Colon (tissue), 2 donors: ENCODE data around the gene FAM216A.
A peak's percentile ranks its signal among the peaks of the same experiment; 100 is the strongest.
"Not testable (repeated sequence)": the region's sequence is repeated elsewhere in the genome, so short reads cannot be mapped to it uniquely, and the experiment has no call there.

Source experiments
- FAIRE-seq: peaks from 2 replicates; lab custom pipeline; 2012; peaks lifted over from hg19 to GRCh38; lab: Jason Lieb, UNC
- donor health status: control.
- donor health status: control.

The FAM216A gene

GRCh38 chr12:110501399-110501751, 32.7 kb downstream of the FAM216A start:
- FAIRE-seq: no peak

- no peak for FAIRE-seq
Observed at GRCh38 chr12:110501752-110502738, 33.4 kb downstream of the FAM216A start, which contains the start of the genes RAD9B and VPS29. RAD9B (plus strand) TSS chr12:110502331; CDS start chr12:110502338, 7 bp downstream. VPS29 (minus strand) TSS chr12:110502111; CDS start chr12:110502051, 60 bp downstream.

DNA sequence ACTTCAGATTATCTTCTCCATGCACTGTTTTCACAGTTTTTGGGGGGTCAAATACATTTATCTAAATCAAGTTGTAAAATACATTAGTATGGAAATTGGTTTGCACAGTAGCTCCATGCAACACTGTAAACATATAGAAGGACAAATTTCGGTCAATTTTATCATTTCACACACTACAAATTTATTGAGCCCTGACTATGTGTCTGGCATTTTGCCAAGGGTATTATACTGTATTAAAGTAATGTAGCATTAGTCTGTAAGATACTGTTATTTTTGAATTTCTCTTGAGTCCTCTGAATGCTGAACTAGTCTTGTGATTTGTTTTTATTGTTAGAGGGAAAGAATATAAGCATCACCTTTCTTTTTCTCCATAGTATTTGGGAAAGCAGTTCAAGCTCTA, 34.8 kb downstream of the FAM216A start:
- FAIRE-seq: no peak

DNA sequence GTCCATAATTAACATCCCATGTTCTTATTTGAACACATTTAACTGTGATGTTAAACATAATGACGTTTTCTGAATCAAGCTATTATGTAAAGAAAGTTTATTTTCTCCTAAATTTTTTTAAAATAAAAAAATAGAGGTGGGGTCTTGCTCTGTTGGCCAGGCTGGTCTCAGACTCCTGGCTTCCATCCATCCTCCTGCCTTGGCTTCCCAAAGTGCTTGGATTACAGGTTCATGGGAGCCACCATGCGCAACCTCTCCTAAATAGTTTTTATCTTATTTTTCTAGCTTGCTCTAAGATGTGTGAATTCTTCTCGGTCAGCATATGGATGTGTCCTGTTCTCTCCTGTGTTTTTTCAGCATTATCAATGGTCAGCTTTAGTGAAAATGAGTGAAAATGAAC, 36.7 kb downstream of the FAM216A start:
- no peak for FAIRE-seq

DNA sequence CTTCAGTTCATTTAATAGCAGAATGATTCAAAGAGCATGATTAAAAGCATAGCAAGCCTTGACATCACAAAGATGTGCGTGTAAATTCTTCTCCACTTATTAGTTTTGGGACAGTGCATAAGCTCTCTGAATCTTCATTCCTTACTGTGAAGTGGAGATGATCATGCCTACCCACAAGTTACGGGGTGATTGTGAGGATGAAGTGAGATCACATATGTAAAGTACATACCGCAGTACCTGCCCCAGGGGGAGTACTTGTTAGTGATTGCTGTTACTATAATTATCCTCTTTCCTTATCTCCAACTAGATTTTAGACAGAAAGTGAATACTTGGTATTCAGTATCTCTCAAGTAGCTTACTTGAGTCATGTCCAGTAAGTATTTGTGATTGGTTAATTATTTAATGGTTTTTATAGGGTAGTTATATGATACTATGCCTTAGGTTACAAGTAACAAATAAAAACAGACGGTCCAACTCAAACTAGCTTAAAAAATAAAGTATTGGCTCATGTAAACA, 39.5 kb downstream of the FAM216A start:
- FAIRE-seq: no peak

GRCh38 chr12:110513842-110514241, 45.2 kb downstream of the FAM216A start:
- no peak for FAIRE-seq

GRCh38 chr12:110514363-110514762, 45.7 kb downstream of the FAM216A start:
- no peak for FAIRE-seq

- no peak for FAIRE-seq
Observed at GRCh38 chr12:110516995-110517394, 48.4 kb downstream of the FAM216A start.

GRCh38 chr12:110518014-110518413, 49.4 kb downstream of the FAM216A start:
- FAIRE-seq: not testable (repeated sequence)

GRCh38 chr12:110520876-110521712, 52.4 kb downstream of the FAM216A start:
- not testable (repeated sequence) for FAIRE-seq

DNA sequence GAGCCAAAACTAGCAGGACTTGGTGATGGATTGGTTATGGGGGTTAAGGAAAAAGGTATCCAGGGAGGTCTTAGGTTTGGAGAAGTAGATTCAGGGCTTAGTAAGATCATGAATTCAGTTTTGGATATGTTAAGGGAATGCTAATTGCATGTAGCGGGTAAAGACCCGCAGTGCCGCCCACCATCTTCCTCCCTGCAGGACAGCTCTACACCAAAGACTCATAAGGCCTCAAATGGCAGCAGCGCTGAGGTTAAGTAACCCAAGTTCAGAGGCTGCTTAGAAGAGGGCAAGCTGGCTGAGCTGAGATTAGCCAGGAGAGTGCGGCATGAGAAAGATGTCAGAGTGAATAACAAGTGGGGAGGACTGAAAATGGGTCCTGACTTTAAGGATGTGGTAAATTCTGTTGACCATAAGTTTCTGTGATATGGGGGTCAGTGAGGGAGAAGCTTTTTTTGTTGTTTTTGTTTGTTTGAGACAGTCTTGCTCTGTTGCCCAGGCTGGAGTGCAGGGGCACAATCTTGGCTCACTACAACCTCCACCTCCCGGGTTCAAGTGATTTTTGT, 59.7 kb downstream of the FAM216A start:
- FAIRE-seq: no peak

GRCh38 chr12:110530511-110530910, 61.9 kb downstream of the FAM216A start:
- no peak for FAIRE-seq

DNA sequence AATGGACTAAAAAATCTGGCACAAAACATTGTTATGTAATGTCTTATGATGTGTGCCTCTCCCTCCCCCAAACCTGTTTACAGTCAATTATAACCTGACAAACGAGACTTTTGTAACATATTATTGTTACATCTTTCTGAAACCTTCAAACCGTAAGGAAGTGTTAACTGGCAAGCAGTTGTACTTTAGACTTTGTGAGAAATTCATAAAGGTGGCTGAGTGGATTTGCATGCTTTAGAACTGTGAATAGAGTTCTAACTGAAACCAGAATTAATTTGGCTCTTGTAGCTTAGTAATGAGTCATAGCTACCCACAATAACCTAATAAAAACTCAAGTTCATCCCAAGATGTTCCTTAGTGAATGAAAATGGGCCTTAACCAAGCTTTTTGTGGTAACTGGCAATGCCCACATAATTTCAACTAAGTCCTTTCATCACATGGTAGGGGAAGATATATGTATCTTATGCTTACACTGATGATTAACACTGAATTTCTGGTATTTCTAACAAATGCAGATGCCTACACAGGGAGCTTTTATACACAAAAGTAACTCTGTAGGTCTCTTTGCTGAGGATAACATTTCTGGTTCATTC, 63.2 kb downstream of the FAM216A start:
- no peak for FAIRE-seq

DNA sequence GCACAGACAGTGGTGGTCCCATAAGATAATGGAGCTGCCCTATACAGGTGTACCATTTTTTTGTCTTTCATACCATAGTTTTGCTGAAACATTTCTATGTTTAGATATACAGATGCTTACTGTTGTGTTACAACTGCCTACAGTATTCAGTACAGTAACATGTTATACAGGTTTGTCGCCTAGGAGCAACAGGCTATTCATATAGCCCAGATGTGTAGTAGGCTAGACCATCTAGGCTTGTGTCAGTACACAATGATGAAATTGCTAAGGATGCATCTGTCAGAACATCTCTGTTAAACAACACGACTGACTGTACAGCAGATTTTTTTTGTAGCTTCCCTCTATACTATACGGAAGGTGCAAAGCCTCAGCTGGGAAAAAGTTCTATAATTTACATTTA, 64.0 kb downstream of the FAM216A start:
- FAIRE-seq: no peak

DNA sequence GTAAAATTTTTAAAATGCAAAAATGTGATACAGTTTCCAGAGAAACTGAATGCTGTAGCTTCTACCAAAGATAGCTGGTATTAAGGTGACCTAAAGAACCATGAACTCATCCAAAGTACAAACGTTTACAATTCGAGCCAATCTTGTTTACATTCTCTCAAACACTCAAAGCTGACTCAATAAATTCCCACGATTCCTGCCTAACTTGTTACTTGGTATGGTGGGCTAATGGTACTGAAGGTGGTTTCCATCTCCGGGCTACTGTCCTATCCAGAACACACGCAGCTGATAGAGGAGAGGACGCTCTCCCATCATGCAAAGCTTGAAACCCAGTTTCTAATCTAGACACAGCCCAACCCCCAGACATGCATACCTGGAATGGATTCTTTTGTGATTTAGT, 65.0 kb downstream of the FAM216A start:
- no peak for FAIRE-seq

DNA sequence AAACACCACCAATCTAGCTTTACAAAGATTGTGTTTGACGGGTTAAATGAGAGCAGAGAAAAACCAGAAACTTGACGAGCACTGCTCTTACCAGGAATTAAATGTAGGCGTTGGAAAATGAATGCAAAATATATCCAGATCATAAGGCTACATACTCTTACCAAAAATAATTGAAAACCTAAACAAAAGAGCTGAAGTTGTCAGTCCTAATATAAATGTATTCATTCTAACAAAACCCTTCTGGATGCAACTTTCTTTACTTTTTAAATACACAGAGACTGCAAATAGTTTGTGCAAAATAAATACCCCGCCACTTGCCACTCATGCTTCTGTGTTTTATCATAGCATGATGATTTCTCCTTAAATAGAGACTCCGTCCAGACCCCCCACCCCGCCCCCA, 66.2 kb downstream of the FAM216A start:
- peak; percentile 5 for FAIRE-seq

GRCh38 chr12:110536834-110537604, 68.4 kb downstream of the FAM216A start:
- no peak for FAIRE-seq

DNA sequence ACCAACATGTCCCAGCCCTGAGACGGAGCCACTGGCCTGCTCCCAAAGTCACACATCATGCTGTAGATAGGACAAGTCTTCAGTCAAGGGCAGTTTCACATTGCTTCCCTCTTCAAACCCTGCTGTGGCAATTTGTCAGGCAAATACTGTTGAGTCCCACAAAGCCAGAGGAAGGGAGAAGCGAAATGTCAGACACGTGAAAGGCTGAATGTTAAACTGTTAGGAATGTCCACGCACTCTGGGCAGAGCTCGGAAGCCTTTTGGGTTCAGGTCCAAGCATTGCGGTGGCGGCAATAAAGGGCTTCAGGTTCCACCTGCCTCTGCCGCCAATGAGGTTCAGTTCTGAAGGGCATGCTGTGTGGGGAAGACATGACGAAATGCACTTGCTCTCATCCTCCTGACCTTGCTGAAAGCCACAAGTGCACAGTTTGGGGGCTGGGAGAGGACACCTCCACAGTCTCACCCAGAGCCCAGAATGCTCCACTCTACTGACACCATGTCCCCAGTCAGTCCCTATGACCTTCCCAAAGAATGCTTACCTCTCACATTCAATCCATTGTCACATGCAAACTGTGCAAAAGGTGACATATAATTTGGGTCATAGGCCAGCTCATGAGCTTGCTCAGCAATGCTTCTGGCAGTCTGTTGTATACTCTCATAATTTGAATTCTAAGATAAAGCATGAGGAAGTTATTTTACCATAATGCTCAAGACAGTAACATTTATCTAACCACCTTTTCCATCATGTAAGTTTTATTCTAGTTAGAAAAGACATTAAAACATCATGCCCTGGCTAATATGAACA, 69.2 kb downstream of the FAM216A start:
- no peak for FAIRE-seq

DNA sequence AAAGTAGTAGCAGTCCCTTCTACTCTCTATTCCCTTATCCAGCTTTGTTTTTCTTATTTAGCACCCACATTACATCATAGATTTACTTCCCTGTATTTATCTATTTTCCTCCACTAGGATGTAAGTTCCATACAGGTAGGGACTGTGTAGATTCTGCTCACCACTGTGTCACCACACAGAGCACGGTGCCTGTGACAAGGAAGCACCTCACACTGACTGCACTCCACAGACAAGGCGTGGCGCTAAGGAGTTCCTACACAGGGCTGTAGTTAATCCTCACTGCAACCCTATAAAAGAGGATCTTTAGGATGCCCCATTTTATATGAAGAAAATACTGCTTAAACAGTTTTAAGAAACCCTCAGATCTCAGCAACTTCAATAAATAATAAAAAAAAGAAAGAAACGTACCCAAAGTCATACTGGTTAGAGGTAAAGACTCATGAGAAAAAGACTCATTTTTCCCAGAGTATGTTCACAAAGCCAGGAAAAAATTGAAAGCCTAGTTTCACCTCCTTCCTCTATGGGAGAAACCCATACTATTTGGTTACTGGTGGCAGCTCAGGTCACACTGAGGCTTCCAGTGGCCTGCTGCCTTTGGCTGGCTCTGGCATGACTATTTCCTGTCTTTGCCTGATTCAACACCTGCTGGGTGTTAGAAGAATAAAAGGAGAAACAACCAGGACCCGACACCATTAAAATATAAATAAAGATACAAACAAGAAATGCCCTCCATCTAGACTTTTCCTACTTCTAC, 70.4 kb downstream of the FAM216A start:
- no peak for FAIRE-seq
